Endothelial cell of umbilical vein (primary cell): Measurements from ENCODE around the gene C19orf67. TPM values are rescaled to one million over a fixed set of nuclear protein-coding genes. Genes with fewer than 3 reads are reported as not detected.

Experiments used
- BruUV-seq: library from RNA; stranded (reverse); fragments of 400-500 nt; replicated peaks from 2 replicates; lab custom pipeline; 2021; lab: Mats Ljungman, UMichigan
- CTCF ChIA-PET: fragments of 300-600, 350-600 bp; sonication (Branson Sonifier 250); formaldehyde crosslinking; loops from one replicate; lab custom pipeline; 2021; ENCODE audit warnings: antibody characterized with exemption, inconsistent platforms; lab: Charles Lee
- POLR2A ChIA-PET: fragments of 300-600, 350-600 bp; sonication (Branson Sonifier 250); formaldehyde crosslinking; loops from one replicate; lab custom pipeline; 2021; ENCODE audit warnings: antibody characterized with exemption, inconsistent platforms; lab: Charles Lee
- DNase-seq: peaks from one replicate; pipeline ENCODE4 v3.0.0-alpha.2; 2011; ENCODE audit warnings: low read depth, low spot score
- FAIRE-seq: peaks from 2 replicates; lab custom pipeline; 2011; peaks lifted over from hg19 to GRCh38; lab: Jason Lieb, UNC
- H2AFZ ChIP-seq: 2 replicates; pipeline ENCODE4 v1.6.0; 2012; ENCODE audit warnings: low read depth, low read length, control low read depth, inconsistent platforms
- H3K27ac ChIP-seq: 2 replicates; pipeline ENCODE4 v1.5.1; 2011; ENCODE audit warnings: low read depth, mild to moderate bottlenecking, control low read depth, low read length, moderate library complexity; ENCODE audit not compliant: insufficient read depth
- H3K27me3 ChIP-seq, 2 experiments: 2 replicates each; pipeline versions ENCODE4 v1.6.0 to v1.6.1; 2011; ENCODE audit warnings: low read length in 2 of 2, mixed read lengths in 1 of 2; ENCODE audit not compliant: control insufficient read depth in 2 of 2, insufficient read depth in 2 of 2
- H3K36me3 ChIP-seq, 2 experiments: 2 replicates in 1 of 2; 3 replicates in 1 of 2; pipeline ENCODE4 v1.5.1; 2011; ENCODE audit warnings: low read length in 2 of 2, mild to moderate bottlenecking in 1 of 2, moderate library complexity in 1 of 2; ENCODE audit not compliant: control insufficient read depth in 2 of 2, insufficient read depth in 2 of 2; ENCODE audit errors: extremely low read depth in 1 of 2
- H3K4me1 ChIP-seq: 3 replicates; pipeline ENCODE4 v1.5.1; 2011; ENCODE audit warnings: mild to moderate bottlenecking, low read length; ENCODE audit not compliant: control insufficient read depth, insufficient read depth; ENCODE audit errors: extremely low read depth
- H3K4me2 ChIP-seq: 2 replicates; pipeline ENCODE4 v1.6.1; 2011; ENCODE audit warnings: low read length, control low read depth, mixed read lengths; ENCODE audit not compliant: insufficient read depth
- H3K4me3 ChIP-seq, 3 experiments: fragments of 200-600 bp in 1 of 3; sonication (generic), shearing (Covaris generic) in 1 of 3; replicated peaks in 1 of 3; 2 replicates each; pipeline ENCODE4 v1.5.1; 2011 to 2016; ENCODE audit warnings: control low read depth in 3 of 3, low read length in 3 of 3, mild to moderate bottlenecking in 2 of 3, inconsistent platforms in 1 of 3, low read depth in 1 of 3, moderate library complexity in 1 of 3; ENCODE audit not compliant: insufficient read depth in 1 of 3
- H3K79me2 ChIP-seq: 2 replicates; pipeline ENCODE4 v1.6.0; 2012; ENCODE audit warnings: low read length, inconsistent platforms; ENCODE audit not compliant: control insufficient read depth, insufficient read depth
- H3K9ac ChIP-seq: replicated peaks from 2 replicates; pipeline ENCODE3; 2011; ENCODE audit warnings: low read length, control low read depth; ENCODE audit not compliant: insufficient read depth; ENCODE audit errors: extremely low read depth
- H3K9me1 ChIP-seq: replicated peaks from 3 replicates; pipeline ENCODE4 v1.6.0; 2011; ENCODE audit warnings: mild to moderate bottlenecking, low read length; ENCODE audit not compliant: control insufficient read depth, insufficient read depth; ENCODE audit errors: extremely low read depth
- H3K9me3 ChIP-seq: replicated peaks from 2 replicates; pipeline ENCODE4 v1.5.1; 2012; ENCODE audit warnings: low read length, inconsistent platforms; ENCODE audit not compliant: control insufficient read depth, insufficient read depth
- H4K20me1 ChIP-seq: replicated peaks from 2 replicates; pipeline ENCODE3; 2011; ENCODE audit warnings: mild to moderate bottlenecking, low read length; ENCODE audit not compliant: control insufficient read depth, insufficient read depth; ENCODE audit errors: extremely low read depth
- EZH2 ChIP-seq: IDR thresholded peaks from 2 replicates; pipeline ENCODE4 v1.6.1; 2012; ENCODE audit warnings: borderline replicate concordance, low read depth, mild to moderate bottlenecking, moderate library complexity, low read length, inconsistent platforms; ENCODE audit not compliant: severe bottlenecking
- FOS ChIP-seq: IDR thresholded peaks from 2 replicates; pipeline ENCODE4 v1.6.1; 2011; ENCODE audit warnings: mild to moderate bottlenecking, low read length, moderate library complexity, borderline replicate concordance; ENCODE audit not compliant: insufficient read depth
- GATA2 ChIP-seq: IDR thresholded peaks from 2 replicates; pipeline ENCODE4 v1.7.0; 2011; ENCODE audit warnings: low read depth, mild to moderate bottlenecking, moderate library complexity, mixed read lengths, low read length; ENCODE audit not compliant: insufficient read length, insufficient read depth
- JUN ChIP-seq: IDR thresholded peaks from 2 replicates; pipeline ENCODE4 v1.6.1; 2011; ENCODE audit warnings: borderline replicate concordance, low read depth; ENCODE audit not compliant: insufficient read length, insufficient read depth
- MYC ChIP-seq: IDR thresholded peaks from one replicate; pipeline ENCODE4 v1.6.1; 2011; ENCODE audit warnings: mild to moderate bottlenecking, low read depth, low read length
- POLR2A ChIP-seq: IDR thresholded peaks from 2 replicates; pipeline ENCODE4 v1.6.1; 2012; ENCODE audit warnings: low read depth, mild to moderate bottlenecking, control low read depth, low read length
- POLR2AphosphoS5 ChIP-seq: IDR thresholded peaks from 2 replicates; pipeline ENCODE4 v1.6.1; 2012; ENCODE audit warnings: low read depth, mild to moderate bottlenecking, control low read depth, low read length, moderate library complexity; ENCODE audit not compliant: insufficient read depth
- dilution Hi-C: fragments of 300-500 bp; cut with MboI; formaldehyde crosslinking; loops from one replicate; pipeline ENCODE4 v1.15.0; 2019; ENCODE audit warnings: low sequenced_read_pairs; ENCODE audit not compliant: extremely low pct_ligation_motif_present
- intact Hi-C: fragments of 100-400 bp; cut with micrococcal nuclease; formaldehyde crosslinking; loops from one replicate; pipeline ENCODE4 v1.10.0; 2022
- polyA plus RNA-seq, 4 experiments: library from polyadenylated mRNA; depleted of rRNA in 3 of 4; stranded (reverse) in 3 of 4; unstranded in 1 of 4; fragments of >200 nt; gene quantifications; 2 replicates each; pipeline versions ENCODE4 v1.2.1 to v1.2.3, GENCODE V29; 2011 to 2012; ENCODE audit warnings: missing spikeins in 1 of 4
- total RNA-seq: library from RNA; stranded (reverse); gene quantifications from 2 replicates; pipeline ENCODE4 v1.2.3, GENCODE V29; 2021
- TF ChIP-seq, protein P1 (sequence below), 2 donors: IDR thresholded peaks; 1 replicate in 1 of 2; 2 replicates in 1 of 2; pipeline ENCODE4 v1.5.1; 2011; ENCODE audit warnings: low read length in 2 of 2, mild to moderate bottlenecking in 2 of 2, moderate library complexity in 2 of 2, control low read depth in 1 of 2, inconsistent platforms in 1 of 2, low read depth in 1 of 2; ENCODE audit not compliant: insufficient read depth in 1 of 2; ENCODE audit errors: extremely low read depth in 1 of 2
- TF ChIP-seq, protein P2 (sequence below): IDR thresholded peaks from 2 replicates; pipeline ENCODE4 v1.6.1; 2011; ENCODE audit not compliant: insufficient read depth, insufficient read length

Gene C19orf67
- total and polyA plus RNA-seq, 2 donors (not counting 3 experiments of a cell fraction or from before 2014, with no cell fraction given): 0.55 TPM; not detected in 1

DNA sequence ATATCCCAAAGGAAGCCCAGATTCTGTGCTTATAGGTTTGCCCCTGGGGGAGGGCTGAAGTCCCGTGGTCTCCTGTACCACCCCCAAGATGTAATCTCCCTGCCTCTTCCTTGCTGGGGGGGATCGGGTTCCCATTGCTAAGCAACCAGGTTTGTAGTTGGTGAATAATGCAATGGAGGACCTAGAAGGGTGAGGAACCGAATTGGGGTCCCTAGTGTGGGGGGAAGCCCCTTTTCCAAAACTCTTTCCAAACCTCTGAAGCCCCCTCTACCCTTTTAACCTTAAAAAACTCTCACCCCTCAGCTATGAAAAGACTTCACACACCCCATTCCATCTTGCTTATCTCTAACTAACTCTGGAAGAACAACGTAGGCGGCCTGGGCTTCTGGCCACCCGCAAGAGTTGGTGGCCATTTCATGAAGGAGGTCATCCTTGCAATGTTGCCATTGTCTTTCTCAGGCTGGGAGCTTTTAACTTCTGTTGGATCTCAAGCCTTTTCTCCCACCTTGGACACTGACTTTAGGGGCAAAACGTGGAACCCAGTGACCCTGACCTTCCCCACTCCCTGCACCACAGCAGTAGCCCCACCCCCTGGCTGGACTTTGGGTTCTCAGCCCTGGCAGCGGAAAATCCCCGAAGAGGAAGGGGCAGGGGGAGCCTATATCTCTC is 24.4 kb downstream of the C19orf67 start:
- no peak for DNase-seq
- Histone ChIP-seq H3K4me3 (no peak overlapping the region), H2AFZ (no peak overlapping the region), H3K9me1 (no peaks in the 10 kb centered on the region), H4K20me1 (no peaks in the 10 kb centered on the region), H3K9me3 (no peaks in the 10 kb centered on the region), H3K4me2 (no peak overlapping the region), H3K79me2 (no peaks in the 10 kb centered on the region), H3K27ac (no peak overlapping the region), H3K4me1 (no peaks in the 10 kb centered on the region), H3K27me3 (peaks cover 7 to 8% of the 10 kb centered on the region in 2 experiments), H3K9ac (no peak overlapping the region), H3K36me3 (no peaks in the 10 kb centered on the region)
- no peak for FAIRE-seq
- TF ChIP-seq POLR2A (no peak), GATA2 (no peak), FOS (no peak), EZH2 (no peak), JUN (no peak), POLR2AphosphoS5 (no peak), MYC (no peak)
- TF ChIP-seq, protein P1, sequence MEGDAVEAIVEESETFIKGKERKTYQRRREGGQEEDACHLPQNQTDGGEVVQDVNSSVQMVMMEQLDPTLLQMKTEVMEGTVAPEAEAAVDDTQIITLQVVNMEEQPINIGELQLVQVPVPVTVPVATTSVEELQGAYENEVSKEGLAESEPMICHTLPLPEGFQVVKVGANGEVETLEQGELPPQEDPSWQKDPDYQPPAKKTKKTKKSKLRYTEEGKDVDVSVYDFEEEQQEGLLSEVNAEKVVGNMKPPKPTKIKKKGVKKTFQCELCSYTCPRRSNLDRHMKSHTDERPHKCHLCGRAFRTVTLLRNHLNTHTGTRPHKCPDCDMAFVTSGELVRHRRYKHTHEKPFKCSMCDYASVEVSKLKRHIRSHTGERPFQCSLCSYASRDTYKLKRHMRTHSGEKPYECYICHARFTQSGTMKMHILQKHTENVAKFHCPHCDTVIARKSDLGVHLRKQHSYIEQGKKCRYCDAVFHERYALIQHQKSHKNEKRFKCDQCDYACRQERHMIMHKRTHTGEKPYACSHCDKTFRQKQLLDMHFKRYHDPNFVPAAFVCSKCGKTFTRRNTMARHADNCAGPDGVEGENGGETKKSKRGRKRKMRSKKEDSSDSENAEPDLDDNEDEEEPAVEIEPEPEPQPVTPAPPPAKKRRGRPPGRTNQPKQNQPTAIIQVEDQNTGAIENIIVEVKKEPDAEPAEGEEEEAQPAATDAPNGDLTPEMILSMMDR (IDR thresholded peaks at IDR 0.05; ENCODE audit: extremely low read depth in 1 of 2, insufficient read depth in 1 of 2, low read depth in 1 of 2, low read length in 2 of 2): no peak
- TF ChIP-seq, protein P2, sequence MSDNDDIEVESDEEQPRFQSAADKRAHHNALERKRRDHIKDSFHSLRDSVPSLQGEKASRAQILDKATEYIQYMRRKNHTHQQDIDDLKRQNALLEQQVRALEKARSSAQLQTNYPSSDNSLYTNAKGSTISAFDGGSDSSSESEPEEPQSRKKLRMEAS: no peak
- dilution Hi-C loops: no loop called here
- CTCF ChIA-PET: interaction anchor here (1.2 to 4.6 kb wide), 5 partner anchors 11 to 183 kb away, joined by 3 to 58 read pairs (median 24); partner anchors contain the start of genes MISP3 and NANOS3
- no TSS peak for BruUV-seq
- intact Hi-C loops: no loop called here
- POLR2A ChIA-PET: no interaction called here
